ENCODE results near the gene MCM9. TPM values are rescaled to one million over a fixed set of nuclear protein-coding genes. Genes with fewer than 3 reads are reported as not detected.

MCM9 gene
- total and polyA plus RNA-seq, 2 of the 13 experiments (the other 11 are each of a cell fraction or from before 2014, with no cell fraction given), result 3.8 to 17.2 TPM

GRCh38 chr6:118893807-118894424 lies 41.0 kb downstream of the MCM9 start, which contains the start of gene ASF1A (continued):
- peak; percentile 62; the same call in 1 of the 2 replicates for TF ChIP-seq MYPOP (CRISPR knock-in tag; IDR thresholded peaks at IDR 0.05)
- peak; percentile 85 for TF ChIP-seq ZKSCAN8 (CRISPR knock-in tag; IDR thresholded peaks at IDR 0.05; ENCODE audit: borderline replicate concordance)
- TF ChIP-seq MTA1 (CRISPR knock-in tag; IDR thresholded peaks at IDR 0.05; ENCODE audit: borderline replicate concordance), result peak; percentile 73; the same call in 1 of the 2 replicates
- no peak for TF ChIP-seq ZNF260 (CRISPR knock-in tag; IDR thresholded peaks at IDR 0.05; ENCODE audit: borderline replicate concordance, low read depth)
- no peak for TF ChIP-seq ZNF7 (CRISPR knock-in tag; IDR thresholded peaks at IDR 0.05)
- no peak; the same call in 1 of the 2 replicates for TF ChIP-seq SIX1 (CRISPR knock-in tag; IDR thresholded peaks at IDR 0.05; ENCODE audit: borderline replicate concordance)
- no peak for TF ChIP-seq FUBP1 (CRISPR knock-in tag; IDR thresholded peaks at IDR 0.05; ENCODE audit: borderline replicate concordance)
- TF ChIP-seq ZNF335 (CRISPR knock-in tag; IDR thresholded peaks at IDR 0.05), result peak; percentile 93
- no peak; the same call in 1 of the 2 replicates for TF ChIP-seq MEF2D (CRISPR knock-in tag; IDR thresholded peaks at IDR 0.05)
- TF ChIP-seq MXD4 (CRISPR knock-in tag; IDR thresholded peaks at IDR 0.05), result 0 out of 2 replicates have a peak, but pooled peaks have one; percentile 54
- TF ChIP-seq PPARG (CRISPR knock-in tag; conservative IDR thresholded peaks at IDR 0.05), result peak; percentile 55; the same call in 1 of the 2 replicates
- no peak for TF ChIP-seq ZNF383 (CRISPR knock-in tag; IDR thresholded peaks at IDR 0.05; ENCODE audit: borderline replicate concordance)
- TF ChIP-seq CREB3 (CRISPR knock-in tag; IDR thresholded peaks at IDR 0.05), result no peak
- peak; percentile 68; the same call in 1 of the 2 replicates for TF ChIP-seq ZC3H13 (CRISPR knock-in tag; IDR thresholded peaks at IDR 0.05)
- TF ChIP-seq ZNF136 (CRISPR knock-in tag; IDR thresholded peaks at IDR 0.05; ENCODE audit: low read depth), result no peak
- no peak; the same call in 1 of the 2 replicates for TF ChIP-seq ZNF225 (CRISPR knock-in tag; IDR thresholded peaks at IDR 0.05)
- TF ChIP-seq LRRFIP1 (CRISPR knock-in tag; conservative IDR thresholded peaks at IDR 0.05), result no peak
- TF ChIP-seq MBNL3 (CRISPR knock-in tag; conservative IDR thresholded peaks at IDR 0.05), result 0 out of 2 replicates have a peak, but pooled peaks have one; percentile 9
- TF ChIP-seq U2AF1 (optimal IDR thresholded peaks at IDR 0.05; ENCODE audit: low read depth, low read length), result no peak
- no peak for TF ChIP-seq ZFP36 (IDR thresholded peaks at IDR 0.05; ENCODE audit: borderline replicate concordance, low read depth, low read length, partially characterized antibody)
- 0 out of 2 replicates have a peak, but pooled peaks have one; percentile 85 for TF ChIP-seq ZNF501 (CRISPR knock-in tag; IDR thresholded peaks at IDR 0.05)
- TF ChIP-seq HDAC1 (CRISPR knock-in tag; IDR thresholded peaks at IDR 0.05), result peak; percentile 87
